ENCODE measurements around the gene SOS1.
"Not testable (repeated sequence)": the region's sequence is repeated elsewhere in the genome, so short reads cannot be mapped to it uniquely, and the experiment has no call there.

SOS1 gene

GRCh38 chr2:39138187-39138836 is 17.5 kb upstream of the SOS1 start:
- not testable (repeated sequence) for DNase-seq

- no peak for DNase-seq
Observed at GRCh38 chr2:39136799-39137198, 15.9 kb upstream of the SOS1 start.

DNA sequence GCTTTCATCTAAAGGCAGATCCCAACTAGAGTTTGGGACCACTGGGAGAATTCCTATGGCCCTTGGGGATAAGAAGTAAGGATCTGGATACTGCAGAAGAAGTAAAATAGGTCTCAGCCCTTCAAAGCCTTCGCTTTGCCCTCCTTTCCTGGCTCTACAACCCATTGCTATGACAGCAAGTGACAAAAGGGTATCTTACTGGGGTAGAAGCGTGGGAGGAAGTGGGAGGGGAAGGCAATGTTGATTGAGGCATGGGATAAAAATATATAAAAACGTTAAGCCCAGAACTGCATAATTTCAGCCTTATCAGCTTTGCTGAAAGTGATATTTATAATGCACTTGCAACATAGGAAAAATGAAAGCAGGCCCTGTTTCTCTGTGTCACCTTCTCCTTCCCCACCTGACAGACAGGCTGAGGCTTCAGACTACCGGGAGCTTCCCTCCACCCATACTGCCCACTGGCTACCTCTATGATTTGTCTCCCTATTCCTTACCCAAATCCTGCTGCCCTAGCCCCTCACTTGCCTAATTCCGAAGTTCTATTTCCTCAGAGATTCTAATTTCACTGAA is 14.9 kb upstream of the SOS1 start:
- DNase-seq: no peak

DNA sequence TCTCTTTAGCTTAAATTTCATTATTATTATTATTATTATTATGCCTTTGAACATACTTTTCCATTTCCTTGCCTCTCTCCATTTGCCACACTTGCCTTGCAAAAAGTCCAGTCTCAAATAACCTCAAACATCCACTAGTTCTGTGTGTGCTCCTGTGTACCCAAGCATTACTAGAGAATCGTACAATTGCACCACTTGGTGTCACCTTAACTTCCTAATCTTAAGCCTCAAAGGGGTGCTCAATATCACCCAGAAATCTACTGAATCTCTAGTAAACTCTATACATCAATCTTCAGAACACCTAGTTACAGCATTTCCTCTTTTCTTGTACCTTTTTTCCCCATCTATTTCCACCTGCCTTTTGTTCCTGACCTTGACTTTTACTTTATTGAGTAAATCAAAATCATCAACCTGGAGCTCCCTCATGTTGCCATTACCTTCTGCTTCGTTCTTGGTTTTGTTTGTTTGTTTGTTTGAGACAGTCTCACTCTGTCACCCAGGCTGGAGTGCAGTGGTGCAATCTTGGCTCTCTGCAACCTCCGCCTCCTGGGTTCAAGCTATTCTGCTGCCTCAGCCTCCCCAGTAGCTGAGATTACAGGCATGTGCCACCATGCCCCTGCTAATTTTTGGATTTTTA is 12.5 kb upstream of the SOS1 start:
- no peak for DNase-seq

GRCh38 chr2:39128919-39129391 is 8.1 kb upstream of the SOS1 start:
- no peak for DNase-seq

DNA sequence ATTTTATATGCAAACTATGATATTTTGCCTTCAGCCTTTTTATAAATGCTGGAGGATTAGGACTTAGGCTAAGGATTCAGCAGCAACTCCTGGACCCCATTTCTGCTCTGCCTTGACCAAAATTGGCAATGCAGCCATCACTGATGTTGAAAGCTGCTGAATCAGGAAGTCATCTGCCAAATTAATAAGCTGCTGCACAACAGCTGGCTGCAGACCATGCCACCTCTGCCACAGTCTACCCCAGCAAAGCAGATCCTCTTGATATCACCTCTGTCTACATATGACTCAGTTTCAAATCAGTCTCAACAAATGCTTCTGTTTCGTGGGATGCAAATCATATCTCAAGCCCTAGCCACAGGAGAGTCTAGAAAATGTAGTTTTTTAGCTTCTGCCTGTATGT is 7.1 kb upstream of the SOS1 start:
- DNase-seq: no peak

DNA sequence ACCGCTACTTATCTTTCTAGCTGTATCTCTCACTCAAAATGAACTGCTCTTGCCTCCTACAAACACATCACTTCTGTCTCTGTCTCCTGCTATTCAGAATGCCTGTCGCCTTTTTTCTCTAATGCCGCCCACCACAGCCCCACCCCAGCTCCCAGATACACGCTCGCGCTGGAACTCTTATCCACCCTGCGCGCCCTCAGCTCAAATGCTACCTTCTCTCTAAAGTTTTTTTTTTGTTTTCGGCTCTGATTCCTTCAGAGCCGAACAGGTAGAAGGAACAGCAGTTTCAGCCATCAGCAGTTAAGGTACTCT is 3.9 kb upstream of the SOS1 start:
- DNase-seq: no peak

DNA sequence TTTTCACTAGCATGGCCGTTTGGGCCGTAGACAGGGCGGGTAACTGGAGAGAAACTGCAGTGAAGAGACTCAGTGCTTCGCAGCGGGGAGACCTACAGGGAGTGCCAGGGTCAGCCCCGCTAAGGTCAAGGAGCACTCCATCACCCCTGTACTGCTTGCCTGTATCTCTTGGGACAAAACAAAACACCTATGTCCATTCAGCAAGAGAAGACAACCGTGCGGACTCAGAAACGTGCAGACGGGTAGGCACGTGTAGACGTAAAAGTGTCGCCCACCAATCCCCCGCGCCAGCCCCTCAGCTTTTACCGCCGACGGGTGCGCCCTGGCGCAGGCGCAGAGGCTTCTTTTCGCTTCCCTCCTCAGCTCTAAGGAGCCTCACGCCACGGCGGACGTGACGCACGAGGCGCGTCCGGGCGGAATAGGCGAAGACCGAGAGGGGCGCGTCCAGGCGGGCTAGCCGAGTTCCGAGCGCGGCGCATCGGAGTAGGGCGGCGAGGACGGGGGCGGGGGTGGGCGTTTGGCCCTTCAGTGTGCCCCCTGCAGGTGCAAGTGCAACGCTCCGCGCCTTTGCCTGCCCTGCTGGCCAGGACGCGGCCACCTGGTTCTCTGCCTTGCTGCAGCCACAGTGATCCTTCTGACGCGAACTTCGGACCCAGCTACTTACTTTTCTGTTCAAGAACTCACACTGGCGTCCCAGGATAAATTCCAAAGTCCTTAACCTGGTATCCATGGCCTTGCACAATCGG is 3.3 kb upstream of the SOS1 start:
- DNase-seq: peak; percentile 28 to 68

- no peak for DNase-seq
Observed at GRCh38 chr2:39123436-39123999, 2.7 kb upstream of the SOS1 start.

DNA sequence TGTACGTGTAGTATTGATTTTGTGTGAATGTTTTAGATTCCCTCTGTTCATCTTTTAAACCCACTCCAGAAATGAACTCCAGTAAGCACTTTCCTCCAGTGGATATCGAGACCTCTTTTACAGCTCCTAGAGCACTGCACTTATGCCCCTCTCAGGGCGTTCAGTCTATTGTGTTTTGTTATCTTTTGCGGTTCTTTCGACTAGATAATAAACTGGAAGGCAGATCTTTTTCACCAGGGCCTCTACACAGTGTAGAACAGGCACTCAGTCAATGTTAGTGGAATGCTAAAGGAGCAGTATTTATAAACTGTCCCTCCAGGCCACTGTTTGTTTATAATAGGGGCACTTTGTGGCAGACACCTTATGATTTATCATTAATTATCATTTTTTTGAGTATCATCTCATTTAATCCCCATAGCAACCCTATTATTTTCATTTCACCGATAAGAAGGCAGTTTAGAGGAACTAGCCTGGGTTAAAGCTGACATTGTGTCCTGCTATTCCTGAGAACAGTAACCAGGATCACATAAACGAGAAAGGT is 742 bp upstream of the SOS1 start:
- DNase-seq: no peak

GRCh38 chr2:39120521-39120770 is 405 bp downstream of the SOS1 start:
- DNase-seq: no peak

DNA sequence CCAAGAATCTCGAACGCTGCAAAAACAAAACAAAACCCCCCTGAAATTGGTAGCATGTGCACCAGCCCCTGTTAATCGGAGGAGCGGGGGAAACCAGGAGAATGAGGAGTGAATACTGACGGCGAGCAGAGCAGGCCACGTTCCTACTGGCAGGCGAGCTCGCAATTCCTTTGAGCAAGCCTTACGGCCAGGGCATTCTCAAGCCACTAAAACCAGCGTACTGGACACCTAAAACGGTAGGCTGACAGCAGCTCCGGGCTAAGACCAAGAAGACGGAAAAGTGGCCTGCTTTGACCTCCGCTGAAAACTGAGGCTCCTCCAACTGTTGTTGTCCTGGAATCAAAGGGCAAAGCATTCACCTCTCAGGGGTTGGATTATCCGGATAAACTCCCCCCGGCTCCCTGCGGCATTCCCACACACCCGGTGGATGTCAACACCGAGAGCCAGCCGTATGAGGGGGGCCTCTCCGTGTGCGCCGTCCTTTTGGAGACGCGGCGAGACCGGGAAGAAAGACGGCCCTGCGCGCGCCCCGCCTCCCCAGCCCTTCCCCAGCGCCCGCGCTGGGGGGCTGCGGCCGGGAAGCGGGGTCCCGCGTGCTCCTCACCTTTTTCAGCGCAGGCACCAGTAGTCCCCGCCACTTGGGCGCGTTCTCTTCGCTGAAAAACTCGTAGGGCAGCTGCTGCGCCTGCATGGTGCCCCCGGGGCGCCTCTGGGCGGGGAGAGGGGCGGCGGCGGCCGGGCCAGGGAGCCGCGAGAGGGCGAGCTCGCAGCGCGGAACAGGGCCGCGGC is 925 bp downstream of the SOS1 start:
- peak in 1 of 2 experiments; percentile 12 for DNase-seq

DNA sequence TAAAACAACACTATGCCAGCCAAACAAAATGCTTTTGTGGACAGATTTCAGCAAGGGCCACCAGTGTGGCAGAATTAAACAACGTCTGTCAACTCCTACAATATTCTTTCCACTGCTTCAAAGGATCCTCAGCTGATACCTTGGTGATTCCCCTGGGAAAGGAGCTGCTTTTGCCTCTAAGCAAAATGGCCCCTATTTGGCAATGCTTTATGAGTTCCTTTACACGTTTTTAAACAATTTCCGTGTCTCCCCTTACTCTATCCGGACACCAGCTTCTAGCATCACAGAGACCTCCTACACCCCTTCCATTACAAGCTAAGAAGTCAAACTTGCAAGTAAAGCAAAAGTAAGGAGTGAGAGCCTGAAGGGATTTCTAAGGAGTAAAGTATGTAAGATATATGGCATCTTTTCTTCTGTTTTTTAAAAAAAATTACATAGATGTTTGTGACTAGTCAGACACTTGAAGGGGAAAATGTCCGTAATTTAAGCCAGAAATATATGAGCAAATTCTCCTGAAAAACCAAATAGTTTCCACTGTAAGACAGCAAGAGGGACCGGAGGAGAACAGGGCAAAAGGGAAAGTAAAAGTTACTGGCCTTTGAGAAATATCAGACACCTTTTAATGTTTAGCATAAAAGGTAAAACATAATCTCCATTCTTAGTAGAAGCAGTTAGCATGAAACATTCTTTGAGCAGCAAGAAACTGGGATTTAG is 1.9 kb downstream of the SOS1 start:
- no peak for DNase-seq

GRCh38 chr2:39115556-39115955 is 5.3 kb downstream of the SOS1 start:
- DNase-seq: no peak

DNA sequence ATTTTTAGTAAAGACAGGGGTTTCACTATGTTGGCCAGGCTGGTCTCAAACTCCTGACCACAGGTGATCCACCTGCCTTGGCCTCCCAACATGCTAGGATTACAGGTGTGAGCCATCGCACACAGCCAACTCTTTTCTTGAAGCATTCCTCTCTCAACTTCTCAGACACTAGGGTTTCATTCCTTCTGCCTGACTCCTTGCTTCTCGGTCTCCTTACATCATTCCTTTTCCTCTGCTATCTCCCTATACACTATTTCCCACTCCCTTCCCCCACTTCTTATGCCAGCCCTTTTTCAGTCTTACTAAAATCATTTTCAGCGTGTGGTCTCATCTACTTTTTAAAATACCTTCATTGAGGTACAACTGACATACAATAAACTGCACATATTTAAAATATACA is 6.1 kb downstream of the SOS1 start:
- DNase-seq: no peak

DNA sequence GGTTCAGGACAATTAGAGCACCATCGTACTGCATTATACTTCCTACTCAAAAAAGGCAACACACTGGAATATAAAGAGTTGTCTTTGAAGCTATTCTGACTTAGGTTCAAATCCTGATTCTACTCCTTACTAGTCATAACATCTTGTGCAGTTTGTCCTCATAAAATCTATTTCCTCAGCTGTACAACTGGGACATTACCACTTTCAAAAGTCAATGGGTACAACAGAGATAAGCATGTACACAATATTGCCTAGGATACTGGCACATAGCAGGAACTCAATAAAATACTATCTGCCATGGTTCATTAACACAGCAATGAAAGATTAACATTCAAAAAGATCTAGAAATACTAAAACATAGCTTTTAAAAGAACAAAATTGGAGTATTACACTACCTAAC is 11.3 kb downstream of the SOS1 start:
- DNase-seq: no peak

DNA sequence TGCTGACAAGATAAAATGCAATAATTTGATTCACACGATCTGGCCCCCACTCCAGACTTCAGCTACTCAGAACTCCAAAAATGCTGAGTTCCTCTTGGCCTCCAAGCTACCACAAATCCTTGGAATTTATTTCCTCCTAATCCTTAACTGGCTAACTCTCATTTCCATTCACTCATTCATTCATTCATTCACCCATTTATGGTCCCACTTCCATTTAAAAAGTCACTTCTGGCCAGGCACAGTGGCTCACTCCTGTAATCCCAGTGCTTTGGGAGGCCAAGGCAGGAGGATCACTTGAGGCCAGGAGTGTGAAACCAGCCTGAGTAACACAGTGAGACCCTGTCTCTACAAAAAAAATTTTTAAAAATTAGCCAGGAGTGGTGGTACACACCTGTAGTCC is 12.5 kb downstream of the SOS1 start:
- no peak for DNase-seq

DNA sequence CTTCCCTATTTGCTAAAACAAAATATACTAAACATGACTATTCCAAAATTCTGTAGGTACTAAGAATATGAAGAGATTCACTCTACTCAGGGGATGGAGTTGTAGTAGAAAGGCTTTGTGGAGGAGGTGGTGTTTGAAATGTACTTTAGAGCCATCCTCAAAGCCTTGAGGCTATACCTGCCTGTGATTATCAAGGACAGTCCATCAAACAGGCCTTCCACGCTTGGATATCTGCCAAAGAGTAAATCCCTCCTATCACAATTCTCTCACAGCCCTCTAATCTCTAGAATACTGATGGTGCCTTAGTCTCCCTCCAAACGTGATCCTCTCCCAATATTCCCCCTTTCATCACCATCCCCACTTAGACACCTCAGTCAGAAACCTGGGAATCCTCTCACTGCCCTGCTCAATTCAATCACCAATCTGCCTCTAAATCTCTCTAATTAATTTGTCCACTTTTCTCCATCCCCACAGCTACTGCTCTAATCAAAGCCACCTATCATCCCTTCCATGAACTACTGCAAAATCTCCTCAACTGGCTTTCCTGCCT is 13.1 kb downstream of the SOS1 start:
- no peak for DNase-seq

DNA sequence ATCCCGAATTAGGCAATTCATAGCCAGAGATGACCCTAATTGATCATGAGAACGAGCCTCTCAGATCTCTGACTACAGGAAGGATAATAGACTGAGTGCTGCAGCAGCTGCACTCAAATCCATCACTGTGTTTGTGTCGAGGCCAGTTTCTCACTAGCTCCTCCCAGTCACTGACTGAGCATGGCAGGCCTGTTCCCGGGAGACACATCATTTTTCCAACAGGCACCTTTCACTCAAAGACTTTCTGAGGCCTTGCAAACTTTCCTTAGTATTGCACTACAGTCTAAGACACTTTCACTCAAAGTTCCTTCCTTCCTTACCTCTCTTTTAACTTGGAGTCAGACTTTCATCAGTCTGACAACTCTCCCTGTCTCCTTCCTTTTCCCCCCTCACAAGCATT is 13.7 kb downstream of the SOS1 start:
- DNase-seq: no peak

DNA sequence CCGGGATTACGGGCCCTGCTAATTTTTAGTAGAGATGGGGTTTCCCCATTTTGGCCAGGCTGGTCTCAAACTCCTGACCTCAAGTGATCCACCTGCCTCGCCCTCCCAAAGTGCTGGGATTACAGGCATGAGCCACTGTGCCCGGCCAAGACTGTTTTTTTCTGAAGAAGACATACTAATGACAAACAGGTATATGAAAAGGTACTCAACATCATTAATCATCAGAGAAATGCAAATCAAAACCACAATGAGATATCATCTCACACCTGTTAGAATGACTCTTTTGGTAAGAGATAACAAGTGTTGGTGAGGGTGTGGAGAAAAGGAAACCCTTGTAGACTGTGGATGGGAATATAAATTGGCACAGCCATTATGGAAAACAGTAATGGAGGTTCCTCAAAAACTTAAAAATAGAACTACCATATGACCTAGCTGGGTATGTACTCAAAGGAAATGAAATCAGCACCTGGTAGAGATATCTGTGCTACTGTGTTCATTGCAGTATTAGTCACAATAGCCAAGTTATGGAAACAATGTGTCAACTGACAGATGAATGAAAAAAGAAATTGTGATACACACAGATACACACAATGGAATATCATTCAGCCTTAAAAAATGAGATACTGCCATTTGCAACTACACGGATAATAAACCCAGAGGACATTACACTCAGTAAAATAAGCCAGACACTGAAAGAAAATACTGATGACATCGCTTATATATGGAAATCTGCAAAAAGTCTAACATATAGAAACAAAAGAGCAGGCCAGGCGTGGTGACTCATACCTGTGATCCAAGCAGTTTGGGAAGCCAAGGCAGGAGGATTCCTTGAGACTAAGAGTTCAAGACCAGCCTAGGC is 20.8 kb downstream of the SOS1 start:
- no peak for DNase-seq

Measured in cerebellar nuclear complex (tissue), 1 donor.